ENCODE results near the gene IL1F10.

The IL1F10 gene

GRCh38 chr2:113081488-113082210 lies 13.9 kb downstream of the IL1F10 start:
- POLR2A ChIA-PET, result no interaction called here

DNA sequence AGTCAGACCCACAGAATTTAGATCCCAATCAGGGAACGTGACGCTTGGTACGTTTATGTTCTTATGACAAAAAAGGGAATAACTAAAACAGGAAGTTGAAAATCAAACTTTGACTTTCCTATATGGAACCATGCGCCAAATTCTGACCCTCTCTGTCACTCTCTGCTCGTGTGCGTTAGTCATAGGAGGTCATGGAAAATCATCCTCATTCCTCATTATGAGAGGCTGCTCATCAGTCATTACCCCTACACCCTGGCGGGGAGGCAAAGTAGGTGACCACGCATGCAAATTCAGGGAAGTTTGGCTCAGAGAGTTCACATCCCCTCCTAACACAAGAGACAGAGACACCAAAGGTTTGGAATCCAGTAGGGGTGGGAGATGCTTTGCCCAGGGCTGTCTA lies 15.5 kb downstream of the IL1F10 start:
- H3K9me3 ChIP-seq (ENCODE audit: control insufficient read depth, insufficient read depth, low read depth, low read length), result no peaks in the 10 kb centered on the region
- H3K36me3 ChIP-seq (ENCODE audit: control insufficient read depth in 2 of 2, insufficient read depth in 1 of 2, low read length in 2 of 2), result no peaks in the 10 kb centered on the region
- no peak for TF ChIP-seq ZNF350 (tag by site-specific recombination; IDR thresholded peaks at IDR 0.05)
- no peak for TF ChIP-seq ZNF114 (tag by site-specific recombination; IDR thresholded peaks at IDR 0.05)
- TF ChIP-seq ZNF747 (tag by site-specific recombination; IDR thresholded peaks at IDR 0.05), result no peak
- no peak for TF ChIP-seq ZBTB11 (tag by site-specific recombination; conservative IDR thresholded peaks at IDR 0.05; ENCODE audit: low read depth)
- no peak for TF ChIP-seq RBAK (tag by site-specific recombination; IDR thresholded peaks at IDR 0.05)
- no peak for TF ChIP-seq ZNF239 (tag by site-specific recombination; IDR thresholded peaks at IDR 0.05)
- TF ChIP-seq ZNF629 (tag by site-specific recombination; IDR thresholded peaks at IDR 0.05), result no peak
- TF ChIP-seq SCRT1 (tag by site-specific recombination; IDR thresholded peaks at IDR 0.05; ENCODE audit: borderline replicate concordance), result no peak
- no peak for TF ChIP-seq ZNF610 (tag by site-specific recombination; IDR thresholded peaks at IDR 0.05; ENCODE audit: borderline replicate concordance)
- no peak for TF ChIP-seq ZNF792 (tag by site-specific recombination; IDR thresholded peaks at IDR 0.05)
- TF ChIP-seq, protein P1, sequence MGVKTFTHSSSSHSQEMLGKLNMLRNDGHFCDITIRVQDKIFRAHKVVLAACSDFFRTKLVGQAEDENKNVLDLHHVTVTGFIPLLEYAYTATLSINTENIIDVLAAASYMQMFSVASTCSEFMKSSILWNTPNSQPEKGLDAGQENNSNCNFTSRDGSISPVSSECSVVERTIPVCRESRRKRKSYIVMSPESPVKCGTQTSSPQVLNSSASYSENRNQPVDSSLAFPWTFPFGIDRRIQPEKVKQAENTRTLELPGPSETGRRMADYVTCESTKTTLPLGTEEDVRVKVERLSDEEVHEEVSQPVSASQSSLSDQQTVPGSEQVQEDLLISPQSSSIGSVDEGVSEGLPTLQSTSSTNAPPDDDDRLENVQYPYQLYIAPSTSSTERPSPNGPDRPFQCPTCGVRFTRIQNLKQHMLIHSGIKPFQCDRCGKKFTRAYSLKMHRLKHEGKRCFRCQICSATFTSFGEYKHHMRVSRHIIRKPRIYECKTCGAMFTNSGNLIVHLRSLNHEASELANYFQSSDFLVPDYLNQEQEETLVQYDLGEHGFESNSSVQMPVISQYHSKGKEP (tag by site-specific recombination; IDR thresholded peaks at IDR 0.05), result no peak
- TF ChIP-seq ZNF596 (tag by site-specific recombination; IDR thresholded peaks at IDR 0.05), result no peak
- H3K4me3 ChIP-seq (ENCODE audit: low read depth, low read length), result no peak overlapping the region
- CTCF ChIA-PET, result interaction anchor here (0.6 to 2.0 kb wide), 8 partner anchors 10 to 307 kb away, joined by 3 to 9 read pairs (median 4); no protein-coding TSS in a partner anchor
- H3K27ac ChIP-seq (ENCODE audit: extremely low read depth, low read depth, low read length), result no peak overlapping the region
- POLR2A ChIA-PET, result no interaction called here
- H3K4me1 ChIP-seq (ENCODE audit: control insufficient read depth, insufficient read depth, low read length), result no peaks in the 10 kb centered on the region

More at GRCh38 chr2:113081488-113082210, 13.9 kb downstream of the IL1F10 start:
- Histone ChIP-seq H3K27ac (ENCODE audit: extremely low read depth, low read depth, low read length) (no peak overlapping the region), H3K9me3 (ENCODE audit: control insufficient read depth, insufficient read depth, low read depth, low read length) (no peaks in the 10 kb centered on the region), H3K4me1 (ENCODE audit: control insufficient read depth, insufficient read depth, low read length) (no peaks in the 10 kb centered on the region), H3K36me3 (ENCODE audit: control insufficient read depth in 2 of 2, insufficient read depth in 1 of 2, low read length in 2 of 2) (no peaks in the 10 kb centered on the region), H3K4me3 (ENCODE audit: low read depth, low read length) (no peak overlapping the region)
- TF ChIP-seq ZNF18 (tag by site-specific recombination; IDR thresholded peaks at IDR 0.05) (no peak), WT1 (tag by site-specific recombination; IDR thresholded peaks at IDR 0.05) (no peak), ZNF324 (tag by site-specific recombination; IDR thresholded peaks at IDR 0.05) (no peak), ZNF692 (tag by site-specific recombination; IDR thresholded peaks at IDR 0.05) (no peak), MYNN (tag by site-specific recombination; IDR thresholded peaks at IDR 0.05; ENCODE audit: borderline replicate concordance) (no peak), GFI1B (tag by site-specific recombination; IDR thresholded peaks at IDR 0.05) (no peak), KLF10 (tag by site-specific recombination; IDR thresholded peaks at IDR 0.05) (no peak)
- TF ChIP-seq, protein P2, sequence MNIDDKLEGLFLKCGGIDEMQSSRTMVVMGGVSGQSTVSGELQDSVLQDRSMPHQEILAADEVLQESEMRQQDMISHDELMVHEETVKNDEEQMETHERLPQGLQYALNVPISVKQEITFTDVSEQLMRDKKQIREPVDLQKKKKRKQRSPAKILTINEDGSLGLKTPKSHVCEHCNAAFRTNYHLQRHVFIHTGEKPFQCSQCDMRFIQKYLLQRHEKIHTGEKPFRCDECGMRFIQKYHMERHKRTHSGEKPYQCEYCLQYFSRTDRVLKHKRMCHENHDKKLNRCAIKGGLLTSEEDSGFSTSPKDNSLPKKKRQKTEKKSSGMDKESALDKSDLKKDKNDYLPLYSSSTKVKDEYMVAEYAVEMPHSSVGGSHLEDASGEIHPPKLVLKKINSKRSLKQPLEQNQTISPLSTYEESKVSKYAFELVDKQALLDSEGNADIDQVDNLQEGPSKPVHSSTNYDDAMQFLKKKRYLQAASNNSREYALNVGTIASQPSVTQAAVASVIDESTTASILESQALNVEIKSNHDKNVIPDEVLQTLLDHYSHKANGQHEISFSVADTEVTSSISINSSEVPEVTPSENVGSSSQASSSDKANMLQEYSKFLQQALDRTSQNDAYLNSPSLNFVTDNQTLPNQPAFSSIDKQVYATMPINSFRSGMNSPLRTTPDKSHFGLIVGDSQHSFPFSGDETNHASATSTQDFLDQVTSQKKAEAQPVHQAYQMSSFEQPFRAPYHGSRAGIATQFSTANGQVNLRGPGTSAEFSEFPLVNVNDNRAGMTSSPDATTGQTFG (tag by site-specific recombination; IDR thresholded peaks at IDR 0.05; ENCODE audit: borderline replicate concordance), result no peak
- CTCF ChIA-PET, result interaction anchor here (2.0 to 2.3 kb wide), 2 partner anchors 56 kb away, joined by 9 to 25 read pairs; no protein-coding TSS in a partner anchor
